HepG2 (cell line): ENCODE data around the gene GSC. TPM values are rescaled to one million over a fixed set of nuclear protein-coding genes. Genes with fewer than 3 reads are reported as not detected.

Experiments used
- ATAC-seq: fragments of 200-7000 bp; cut with Tn5 transposase; 3 replicates; pipeline ENCODE4 v1.9.1; 2020; ENCODE audit warnings: mild to moderate bottlenecking, moderate library complexity
- BruUV-seq: library from RNA; stranded (reverse); fragments of 400-500 nt; replicated peaks from 2 replicates; lab custom pipeline; 2021; lab: Mats Ljungman, UMichigan
- CTCF ChIA-PET: fragments of 300-600 bp; formaldehyde crosslinking; extraction: SDS; loops from one replicate; lab custom pipeline; 2021; ENCODE audit warnings: low total read pairs, inconsistent platforms, low intra/inter-chr PET ratio; lab: Yijun Ruan, JAX
- POLR2A ChIA-PET: fragments of 350-600 bp; sonication (Branson Sonifier 250); formaldehyde crosslinking; loops from one replicate; lab custom pipeline; 2020; ENCODE audit warnings: antibody characterized with exemption, inconsistent platforms; lab: Yijun Ruan, JAX
- DNase-seq: peaks from one replicate; pipeline ENCODE4 v3.0.0-alpha.2; 2015; ENCODE audit warnings: low spot score
- FAIRE-seq: peaks from 3 replicates; lab custom pipeline; 2011; peaks lifted over from hg19 to GRCh38; lab: Jason Lieb, UNC
- H2AFZ ChIP-seq: one replicate; pipeline ENCODE4 v1.6.1; 2011; ENCODE audit warnings: low read length, inconsistent platforms
- H3K27ac ChIP-seq: fragments of 300-600 bp; 3 replicates; pipeline ENCODE4 v1.8.0; 2011; ENCODE audit warnings: mixed run types, mild to moderate bottlenecking, mixed read lengths, low read length, inconsistent platforms; ENCODE audit not compliant: insufficient read depth; ENCODE audit errors: extremely low read length
- H3K27me3 ChIP-seq, 2 experiments: fragments of 200-600 bp in 1 of 2; 2 replicates in 1 of 2; 3 replicates in 1 of 2; pipeline versions ENCODE4 v1.6.0 to v1.8.0; 2011; ENCODE audit warnings: low read length in 2 of 2, mild to moderate bottlenecking in 2 of 2, moderate library complexity in 2 of 2, inconsistent platforms in 1 of 2; ENCODE audit not compliant: insufficient read depth in 2 of 2, control insufficient read depth in 1 of 2
- H3K36me3 ChIP-seq, 2 experiments: fragments of 200-600 bp in 1 of 2; replicated peaks in 1 of 2; 2 replicates in 1 of 2; 3 replicates in 1 of 2; pipeline versions ENCODE4 v1.5.1 to v1.8.0; 2011; ENCODE audit warnings: low read length in 2 of 2, inconsistent platforms in 1 of 2; ENCODE audit not compliant: insufficient read depth in 2 of 2, control insufficient read depth in 1 of 2
- H3K4me1 ChIP-seq: 2 replicates; pipeline ENCODE4 v1.5.1; 2012; ENCODE audit warnings: low read length, inconsistent platforms; ENCODE audit not compliant: insufficient read depth
- H3K4me2 ChIP-seq: 2 replicates; pipeline ENCODE4 v1.6.0; 2011; ENCODE audit warnings: low read depth, low read length, inconsistent platforms
- H3K4me3 ChIP-seq, 3 experiments: fragments of 200-600 bp in 1 of 3; sonication (generic), shearing (Covaris generic) in 1 of 3; replicated peaks in 1 of 3; 2 replicates each; pipeline ENCODE4 v1.5.1; 2011 to 2016; ENCODE audit warnings: low read length in 3 of 3, inconsistent platforms in 2 of 3, low read depth in 2 of 3, mild to moderate bottlenecking in 2 of 3, control low read depth in 1 of 3, mixed read lengths in 1 of 3; ENCODE audit not compliant: insufficient read depth in 1 of 3
- H3K79me2 ChIP-seq: one replicate; pipeline ENCODE4 v1.6.1; 2011; ENCODE audit warnings: low read length, inconsistent platforms; ENCODE audit not compliant: insufficient read depth
- H3K9ac ChIP-seq: 2 replicates; pipeline ENCODE4 v1.6.0; 2011; ENCODE audit warnings: mild to moderate bottlenecking, low read depth, low read length, inconsistent platforms; ENCODE audit not compliant: insufficient read depth
- H3K9me3 ChIP-seq: 2 replicates; pipeline ENCODE4 v1.5.1; 2012; ENCODE audit warnings: mild to moderate bottlenecking, low read length
- H4K20me1 ChIP-seq: 2 replicates; pipeline ENCODE4 v1.6.0; 2011; ENCODE audit warnings: inconsistent platforms, mild to moderate bottlenecking, low read length, moderate library complexity; ENCODE audit not compliant: insufficient read depth
- DNMT1 ChIP-seq: sonication (generic); formaldehyde crosslinking; IDR thresholded peaks from 2 replicates; pipeline ENCODE4 v1.5.1; 2020; ENCODE audit warnings: mild to moderate bottlenecking, missing genetic modification reagents
- HNRNPLL ChIP-seq: fragments of 200-400 bp; formaldehyde crosslinking; IDR thresholded peaks from 2 replicates; pipeline ENCODE4 v1.6.1; 2017; ENCODE audit warnings: mild to moderate bottlenecking, low read depth, low read length; ENCODE audit not compliant: poor library complexity, severe bottlenecking
- HOMEZ ChIP-seq: IDR thresholded peaks from 2 replicates; pipeline ENCODE4 v1.6.1; 2016; ENCODE audit warnings: low read depth
- MEIS2 ChIP-seq: sonication (generic); formaldehyde crosslinking; IDR thresholded peaks from 2 replicates; pipeline ENCODE4 v1.9.0; 2021; ENCODE audit warnings: mild to moderate bottlenecking, missing genetic modification reagents
- MTA1 ChIP-seq: sonication (generic); formaldehyde crosslinking; IDR thresholded peaks from 2 replicates; pipeline ENCODE4 v1.4.0; 2020; ENCODE audit warnings: missing genetic modification reagents, mild to moderate bottlenecking, borderline replicate concordance
- PHB2 ChIP-seq: fragments of 450-650 bp; IDR thresholded peaks from 2 replicates; pipeline ENCODE4 v1.6.1; 2018; ENCODE audit not compliant: partially characterized antibody
- RFXAP ChIP-seq: sonication (generic); formaldehyde crosslinking; IDR thresholded peaks from 2 replicates; pipeline ENCODE4 v1.4.0; 2020; ENCODE audit warnings: missing genetic modification reagents, borderline replicate concordance
- SNAPC2 ChIP-seq: sonication (generic); formaldehyde crosslinking; IDR thresholded peaks from 2 replicates; pipeline ENCODE4 v1.8.1; 2022; ENCODE audit warnings: mild to moderate bottlenecking, missing genetic modification reagents
- THYN1 ChIP-seq: sonication (generic); formaldehyde crosslinking; IDR thresholded peaks from 2 replicates; pipeline ENCODE4 v1.8.1; 2023; ENCODE audit warnings: low read depth, mild to moderate bottlenecking, moderate library complexity, missing genetic modification reagents, borderline replicate concordance
- ZBTB8A ChIP-seq: sonication (generic); formaldehyde crosslinking; IDR thresholded peaks from 2 replicates; pipeline ENCODE4 v1.4.0; 2020; ENCODE audit warnings: mild to moderate bottlenecking, low read depth, missing genetic modification reagents, borderline replicate concordance
- ZFP36 ChIP-seq: fragments of 150-350 bp; IDR thresholded peaks from 2 replicates; pipeline ENCODE4 v1.6.1; 2018; ENCODE audit warnings: borderline replicate concordance, low read length, low read depth; ENCODE audit not compliant: partially characterized antibody
- ZNF549 ChIP-seq: sonication (generic); formaldehyde crosslinking; IDR thresholded peaks from 2 replicates; pipeline ENCODE4 v1.5.0; 2020; ENCODE audit warnings: missing genetic modification reagents
- ZNF841 ChIP-seq: sonication (generic); formaldehyde crosslinking; IDR thresholded peaks from 2 replicates; pipeline ENCODE4 v1.8.1; 2023; ENCODE audit warnings: missing genetic modification reagents, borderline replicate concordance
- ZSCAN31 ChIP-seq: sonication (generic); formaldehyde crosslinking; IDR thresholded peaks from 2 replicates; pipeline ENCODE4 v1.5.0; 2020; ENCODE audit warnings: low read depth, mild to moderate bottlenecking, missing genetic modification reagents
- WGBS: methylation state at CpG from one replicate; pipeline ENCODE4 v1.1.6; 2017; ENCODE audit warnings: low lambda C conversion rate; 5-methylcytosine and 5-hydroxymethylcytosine counted together
- in situ Hi-C: cut with HindIII; loops from 2 replicates; pipeline ENCODE4 v1.10.0; 2017; ENCODE audit warnings: low pct_unique_long_range_greater_than_20kb; ENCODE audit not compliant: extremely low pct_ligation_motif_present
- intact Hi-C: fragments of 100-400 bp; cut with micrococcal nuclease; formaldehyde crosslinking; loops from one replicate; pipeline ENCODE4 v1.10.0; 2022; ENCODE audit not compliant: unreplicated experiment
- polyA plus RNA-seq, 8 experiments: library from polyadenylated mRNA; depleted of rRNA in 3 of 8; stranded (reverse) in 7 of 8; unstranded in 1 of 8; fragments of >200 nt; fragmentation: Illumina TruSeq in 4 of 8; extraction: Trizol in 4 of 8; gene quantifications; 2 replicates each; pipeline versions ENCODE4 v1.2.1 to v1.2.3, GENCODE V29; 2011 to 2016; ENCODE audit warnings: low read depth in 4 of 8, missing spikeins in 1 of 8, mixed read lengths in 1 of 8; ENCODE audit not compliant: insufficient read depth in 1 of 8
- total RNA-seq, 5 experiments: library from RNA; depleted of rRNA; stranded (reverse); fragments of >200 nt; fragmentation: Illumina TruSeq; extraction: Trizol; gene quantifications; 2 replicates each; pipeline ENCODE4 v1.2.3, GENCODE V29; 2016; ENCODE audit warnings: low read depth in 1 of 5
- TF ChIP-seq, protein P1 (sequence below): sonication (generic); formaldehyde crosslinking; IDR thresholded peaks from 2 replicates; pipeline ENCODE4 v1.5.1; 2020; ENCODE audit warnings: mild to moderate bottlenecking, missing genetic modification reagents, moderate library complexity

Gene GSC
- total and polyA plus RNA-seq, 2 of the 13 experiments (the other 11 are each of a cell fraction or from before 2014, with no cell fraction given), result not detected

DNA sequence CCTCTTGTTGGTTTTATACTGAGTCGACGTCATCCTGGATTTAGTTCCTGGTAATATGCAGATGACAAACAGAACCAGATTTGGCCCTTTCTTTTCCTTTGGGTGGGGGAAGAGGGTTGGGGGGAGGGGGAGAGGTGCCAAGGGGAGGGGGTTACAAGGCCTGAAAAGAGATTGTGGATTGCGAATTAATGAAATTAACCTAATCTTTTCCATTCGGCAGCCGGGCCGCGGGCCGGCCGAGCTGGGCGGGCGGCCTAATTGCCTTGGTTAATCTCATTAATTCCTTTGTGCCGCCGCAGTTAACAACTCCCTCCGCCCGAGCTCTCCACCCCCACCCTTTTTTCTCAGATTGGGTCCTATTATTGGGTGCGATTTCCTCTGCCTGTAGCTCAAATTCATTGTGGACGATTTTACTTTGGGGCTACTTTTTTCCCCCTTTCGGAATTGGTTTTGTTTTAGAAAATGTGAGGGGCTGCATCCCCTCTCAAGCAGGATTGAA, 387 bp upstream of the GSC start (continued):
- TF ChIP-seq ZFP36, result no peak
- TF ChIP-seq PHB2, result no peak
- TF ChIP-seq ZNF549 (CRISPR knock-in tag), result no peak
- TF ChIP-seq ZBTB8A (CRISPR knock-in tag), result no peak
- no peak for TF ChIP-seq HOMEZ (CRISPR knock-in tag)
- TF ChIP-seq THYN1 (CRISPR knock-in tag), result no peak
- no peak for TF ChIP-seq DNMT1 (CRISPR knock-in tag)
- no peak for TF ChIP-seq ZSCAN31
- TF ChIP-seq RFXAP, result no peak
- no peak for TF ChIP-seq ZNF841 (CRISPR knock-in tag)
- TF ChIP-seq, all 625 proteins: peak for 0

- DNase-seq (no peak), FAIRE-seq (no peak), ATAC-seq (peak; percentile 34)
- Histone ChIP-seq H3K79me2 (no peaks in the 10 kb centered on the region), H4K20me1 (no peaks in the 10 kb centered on the region), H3K4me3 (peak overlapping the region in 2 of 3 experiments; percentile 19 to 64; a peak in 2 of 6 replicates), H3K4me2 (peak overlapping the region; percentile 61), H3K9me3 (no peaks in the 10 kb centered on the region), H2AFZ (no peak overlapping the region), H3K36me3 (no peaks in the 10 kb centered on the region), H3K27ac (no peak overlapping the region), H3K4me1 (peaks cover 14% of the 10 kb centered on the region), H3K27me3 (peaks cover 10 to 85% of the 10 kb centered on the region in 2 experiments), H3K9ac (no peak overlapping the region)
- ChIA-PET POLR2A (no interaction called here), CTCF (no interaction called here)
- WGBS, result 6% methylated on average over 34 of the region's 82 CpGs
- intact Hi-C loops (no loop called here), in situ Hi-C loops (no loop called here)
- no TSS peak for BruUV-seq
- TF ChIP-seq SNAPC2 (CRISPR knock-in tag) (no peak), HNRNPLL (peak; percentile 42), MTA1 (CRISPR knock-in tag) (0 out of 2 replicates have a peak, but pooled peaks have one; percentile 26), MEIS2 (CRISPR knock-in tag) (no peak)
- TF ChIP-seq, protein P1, sequence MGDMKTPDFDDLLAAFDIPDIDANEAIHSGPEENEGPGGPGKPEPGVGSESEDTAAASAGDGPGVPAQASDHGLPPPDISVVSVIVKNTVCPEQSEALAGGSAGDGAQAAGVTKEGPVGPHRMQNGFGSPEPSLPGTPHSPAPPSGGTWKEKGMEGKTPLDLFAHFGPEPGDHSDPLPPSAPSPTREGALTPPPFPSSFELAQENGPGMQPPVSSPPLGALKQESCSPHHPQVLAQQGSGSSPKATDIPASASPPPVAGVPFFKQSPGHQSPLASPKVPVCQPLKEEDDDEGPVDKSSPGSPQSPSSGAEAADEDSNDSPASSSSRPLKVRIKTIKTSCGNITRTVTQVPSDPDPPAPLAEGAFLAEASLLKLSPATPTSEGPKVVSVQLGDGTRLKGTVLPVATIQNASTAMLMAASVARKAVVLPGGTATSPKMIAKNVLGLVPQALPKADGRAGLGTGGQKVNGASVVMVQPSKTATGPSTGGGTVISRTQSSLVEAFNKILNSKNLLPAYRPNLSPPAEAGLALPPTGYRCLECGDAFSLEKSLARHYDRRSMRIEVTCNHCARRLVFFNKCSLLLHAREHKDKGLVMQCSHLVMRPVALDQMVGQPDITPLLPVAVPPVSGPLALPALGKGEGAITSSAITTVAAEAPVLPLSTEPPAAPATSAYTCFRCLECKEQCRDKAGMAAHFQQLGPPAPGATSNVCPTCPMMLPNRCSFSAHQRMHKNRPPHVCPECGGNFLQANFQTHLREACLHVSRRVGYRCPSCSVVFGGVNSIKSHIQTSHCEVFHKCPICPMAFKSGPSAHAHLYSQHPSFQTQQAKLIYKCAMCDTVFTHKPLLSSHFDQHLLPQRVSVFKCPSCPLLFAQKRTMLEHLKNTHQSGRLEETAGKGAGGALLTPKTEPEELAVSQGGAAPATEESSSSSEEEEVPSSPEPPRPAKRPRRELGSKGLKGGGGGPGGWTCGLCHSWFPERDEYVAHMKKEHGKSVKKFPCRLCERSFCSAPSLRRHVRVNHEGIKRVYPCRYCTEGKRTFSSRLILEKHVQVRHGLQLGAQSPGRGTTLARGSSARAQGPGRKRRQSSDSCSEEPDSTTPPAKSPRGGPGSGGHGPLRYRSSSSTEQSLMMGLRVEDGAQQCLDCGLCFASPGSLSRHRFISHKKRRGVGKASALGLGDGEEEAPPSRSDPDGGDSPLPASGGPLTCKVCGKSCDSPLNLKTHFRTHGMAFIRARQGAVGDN (CRISPR knock-in tag), result peak; percentile 16; the same call in 1 of the 2 replicates
These were observed 1.2 kb downstream of the GSC start for GRCh38 chr14:94768521-94769390.
